ENCODE data around the gene UBD.

UBD gene

GRCh38 chr6:29561606-29562181, 2.2 kb upstream of the UBD start:
- no CpG with 5 or more reads among the region's 1 CpG for WGBS (ENCODE audit: insufficient coverage, insufficient read length)
- Histone ChIP-seq H3K27ac (ENCODE audit: low read length) (no peak overlapping the region), H3K4me1 (ENCODE audit: control insufficient read depth, insufficient read depth, low read length) (peaks cover 2% of the 10 kb centered on the region; the same call in 1 of the 2 replicates), H3K27me3 (ENCODE audit: control insufficient read depth, insufficient read depth, low read length) (no peaks in the 10 kb centered on the region), H3K4me3 (ENCODE audit: low read length) (no peak overlapping the region), H3K9me3 (ENCODE audit: control insufficient read depth, insufficient read depth, low read length) (no peaks in the 10 kb centered on the region), H3K36me3 (ENCODE audit: control insufficient read depth, insufficient read depth, low read length) (no peaks in the 10 kb centered on the region)
- no peak for DNase-seq (ENCODE audit: low read depth, low spot score)

GRCh38 chr6:29561091-29561490, 1.6 kb upstream of the UBD start:
- no peak overlapping the region for H3K4me3 ChIP-seq (ENCODE audit: low read length)
- no peaks in the 10 kb centered on the region for H3K36me3 ChIP-seq (ENCODE audit: control insufficient read depth, insufficient read depth, low read length)
- peaks cover 2% of the 10 kb centered on the region; the same call in 1 of the 2 replicates for H3K4me1 ChIP-seq (ENCODE audit: control insufficient read depth, insufficient read depth, low read length)
- no peak overlapping the region for H3K27ac ChIP-seq (ENCODE audit: low read length)
- peaks cover 2% of the 10 kb centered on the region; the same call in 1 of the 2 replicates for H3K27me3 ChIP-seq (ENCODE audit: control insufficient read depth, insufficient read depth, low read length)
- DNase-seq (ENCODE audit: low read depth, low spot score), result no peak
- H3K9me3 ChIP-seq (ENCODE audit: control insufficient read depth, insufficient read depth, low read length), result no peaks in the 10 kb centered on the region

- DNase-seq (ENCODE audit: low read depth, low spot score), result no peak
- H3K27ac ChIP-seq (ENCODE audit: low read length), result no peak overlapping the region
- H3K36me3 ChIP-seq (ENCODE audit: control insufficient read depth, insufficient read depth, low read length), result no peaks in the 10 kb centered on the region
- peaks cover 2% of the 10 kb centered on the region; the same call in 1 of the 2 replicates for H3K4me1 ChIP-seq (ENCODE audit: control insufficient read depth, insufficient read depth, low read length)
- no CpG with 5 or more reads among the region's 22 CpGs for WGBS (ENCODE audit: insufficient coverage, insufficient read length)
- no peak overlapping the region for H3K4me3 ChIP-seq (ENCODE audit: low read length)
- peaks cover 21% of the 10 kb centered on the region for H3K27me3 ChIP-seq (ENCODE audit: control insufficient read depth, insufficient read depth, low read length)
- H3K9me3 ChIP-seq (ENCODE audit: control insufficient read depth, insufficient read depth, low read length), result no peaks in the 10 kb centered on the region
These were observed 973 bp downstream of the UBD start for GRCh38 chr6:29558439-29559079.

GRCh38 chr6:29557320-29557719, 2.2 kb downstream of the UBD start:
- no peaks in the 10 kb centered on the region for H3K36me3 ChIP-seq (ENCODE audit: control insufficient read depth, insufficient read depth, low read length)
- H3K4me1 ChIP-seq (ENCODE audit: control insufficient read depth, insufficient read depth, low read length), result peaks cover 2% of the 10 kb centered on the region; the same call in 1 of the 2 replicates
- H3K27me3 ChIP-seq (ENCODE audit: control insufficient read depth, insufficient read depth, low read length), result peaks cover 23% of the 10 kb centered on the region
- H3K4me3 ChIP-seq (ENCODE audit: low read length), result no peak overlapping the region
- H3K9me3 ChIP-seq (ENCODE audit: control insufficient read depth, insufficient read depth, low read length), result no peaks in the 10 kb centered on the region
- no peak overlapping the region for H3K27ac ChIP-seq (ENCODE audit: low read length)
- DNase-seq (ENCODE audit: low read depth, low spot score), result no peak

- peaks cover 2% of the 10 kb centered on the region; the same call in 1 of the 2 replicates for H3K4me1 ChIP-seq (ENCODE audit: control insufficient read depth, insufficient read depth, low read length)
- H3K27me3 ChIP-seq (ENCODE audit: control insufficient read depth, insufficient read depth, low read length), result peaks cover 23% of the 10 kb centered on the region
- no peaks in the 10 kb centered on the region for H3K9me3 ChIP-seq (ENCODE audit: control insufficient read depth, insufficient read depth, low read length)
- no peak overlapping the region for H3K4me3 ChIP-seq (ENCODE audit: low read length)
- no peak overlapping the region for H3K27ac ChIP-seq (ENCODE audit: low read length)
- no CpG with 5 or more reads among the region's 5 CpGs for WGBS (ENCODE audit: insufficient coverage, insufficient read length)
- no peaks in the 10 kb centered on the region for H3K36me3 ChIP-seq (ENCODE audit: control insufficient read depth, insufficient read depth, low read length)
- DNase-seq (ENCODE audit: low read depth, low spot score), result no peak
These were observed 4.8 kb downstream of the UBD start for GRCh38 chr6:29554764-29555163.

- no CpG with 5 or more reads among the region's 83 CpGs for WGBS (ENCODE audit: insufficient coverage, insufficient read length)
- Histone ChIP-seq H3K4me3 (ENCODE audit: low read length) (peak overlapping the region; percentile 31; the same call in 1 of the 2 replicates), H3K9me3 (ENCODE audit: control insufficient read depth, insufficient read depth, low read length) (no peaks in the 10 kb centered on the region), H3K27ac (ENCODE audit: low read length) (no peak overlapping the region), H3K27me3 (ENCODE audit: control insufficient read depth, insufficient read depth, low read length) (peaks cover 23% of the 10 kb centered on the region), H3K36me3 (ENCODE audit: control insufficient read depth, insufficient read depth, low read length) (no peaks in the 10 kb centered on the region), H3K4me1 (ENCODE audit: control insufficient read depth, insufficient read depth, low read length) (peaks cover 1% of the 10 kb centered on the region; the same call in 1 of the 2 replicates)
- no peak for DNase-seq (ENCODE audit: low read depth, low spot score)
These were observed 6.1 kb downstream of the UBD start for GRCh38 chr6:29553268-29554057.

GRCh38 chr6:29552512-29553051, 7.0 kb downstream of the UBD start:
- Histone ChIP-seq H3K9me3 (ENCODE audit: control insufficient read depth, insufficient read depth, low read length) (no peaks in the 10 kb centered on the region), H3K4me1 (ENCODE audit: control insufficient read depth, insufficient read depth, low read length) (no peaks in the 10 kb centered on the region), H3K27ac (ENCODE audit: low read length) (no peak overlapping the region), H3K4me3 (ENCODE audit: low read length) (no peak overlapping the region), H3K27me3 (ENCODE audit: control insufficient read depth, insufficient read depth, low read length) (peaks cover 23% of the 10 kb centered on the region), H3K36me3 (ENCODE audit: control insufficient read depth, insufficient read depth, low read length) (no peaks in the 10 kb centered on the region)
- DNase-seq (ENCODE audit: low read depth, low spot score), result no peak
- no CpG with 5 or more reads among the region's 5 CpGs for WGBS (ENCODE audit: insufficient coverage, insufficient read length)

- no CpG with 5 or more reads among the region's 3 CpGs for WGBS (ENCODE audit: insufficient coverage, insufficient read length)
- Histone ChIP-seq H3K27ac (ENCODE audit: low read length) (no peak overlapping the region), H3K36me3 (ENCODE audit: control insufficient read depth, insufficient read depth, low read length) (no peaks in the 10 kb centered on the region), H3K4me1 (ENCODE audit: control insufficient read depth, insufficient read depth, low read length) (no peaks in the 10 kb centered on the region), H3K4me3 (ENCODE audit: low read length) (no peak overlapping the region), H3K9me3 (ENCODE audit: control insufficient read depth, insufficient read depth, low read length) (no peaks in the 10 kb centered on the region), H3K27me3 (ENCODE audit: control insufficient read depth, insufficient read depth, low read length) (no peaks in the 10 kb centered on the region; the same call in 1 of the 2 replicates)
- no peak for DNase-seq (ENCODE audit: low read depth, low spot score)
These were observed 12.0 kb downstream of the UBD start for GRCh38 chr6:29547573-29547972.

GRCh38 chr6:29537714-29538403, 21.7 kb downstream of the UBD start:
- H3K4me3 ChIP-seq (ENCODE audit: low read length), result no peak overlapping the region
- H3K9me3 ChIP-seq (ENCODE audit: control insufficient read depth, insufficient read depth, low read length), result no peaks in the 10 kb centered on the region
- H3K36me3 ChIP-seq (ENCODE audit: control insufficient read depth, insufficient read depth, low read length), result no peaks in the 10 kb centered on the region
- H3K4me1 ChIP-seq (ENCODE audit: control insufficient read depth, insufficient read depth, low read length), result no peaks in the 10 kb centered on the region
- WGBS (ENCODE audit: insufficient coverage, insufficient read length), result no CpG with 5 or more reads among the region's 4 CpGs
- DNase-seq (ENCODE audit: low read depth, low spot score), result no peak
- no peaks in the 10 kb centered on the region for H3K27me3 ChIP-seq (ENCODE audit: control insufficient read depth, insufficient read depth, low read length)
- no peak overlapping the region for H3K27ac ChIP-seq (ENCODE audit: low read length)

GRCh38 chr6:29532320-29532951, 27.1 kb downstream of the UBD start:
- no peaks in the 10 kb centered on the region for H3K36me3 ChIP-seq (ENCODE audit: control insufficient read depth, insufficient read depth, low read length)
- H3K9me3 ChIP-seq (ENCODE audit: control insufficient read depth, insufficient read depth, low read length), result no peaks in the 10 kb centered on the region
- no peak for DNase-seq (ENCODE audit: low read depth, low spot score)
- H3K27me3 ChIP-seq (ENCODE audit: control insufficient read depth, insufficient read depth, low read length), result no peaks in the 10 kb centered on the region
- WGBS (ENCODE audit: insufficient coverage, insufficient read length), result no CpG with 5 or more reads among the region's 2 CpGs
- H3K4me3 ChIP-seq (ENCODE audit: low read length), result no peak overlapping the region
- H3K27ac ChIP-seq (ENCODE audit: low read length), result no peak overlapping the region
- no peaks in the 10 kb centered on the region for H3K4me1 ChIP-seq (ENCODE audit: control insufficient read depth, insufficient read depth, low read length)
